ENCODE measurements around the gene PTPRN2. TPM values are rescaled to one million over a fixed set of nuclear protein-coding genes. Genes with fewer than 3 reads are reported as not detected.

PTPRN2 gene
- total RNA-seq, 2 donors from 2014 or later = 26.1 to 55.5 TPM

DNA sequence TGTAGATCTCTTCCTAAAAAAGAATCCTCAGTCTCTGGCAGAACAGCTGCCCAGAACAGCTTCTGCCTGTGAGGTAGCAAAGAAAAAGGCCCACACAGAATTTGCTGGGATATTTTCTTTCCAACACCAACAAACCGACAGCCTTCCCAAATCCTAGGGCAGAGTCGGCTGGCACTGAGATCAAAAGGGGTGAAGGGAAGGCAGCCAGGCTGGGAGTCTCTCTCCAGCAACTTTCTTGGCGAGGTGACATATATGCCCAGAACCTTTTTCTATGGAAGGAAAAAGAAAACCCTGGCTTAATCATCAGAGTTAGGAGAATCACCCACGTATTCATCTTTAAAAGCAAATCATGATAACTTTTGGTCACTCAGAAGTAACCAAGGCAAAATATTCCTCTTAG, 971.2 kb downstream of the PTPRN2 start:
- no peak for TF ChIP-seq POLR2AphosphoS5 (IDR thresholded peaks at IDR 0.05)
- TF ChIP-seq POLR2A (IDR thresholded peaks at IDR 0.05) = no peak
- TF ChIP-seq, protein P1, sequence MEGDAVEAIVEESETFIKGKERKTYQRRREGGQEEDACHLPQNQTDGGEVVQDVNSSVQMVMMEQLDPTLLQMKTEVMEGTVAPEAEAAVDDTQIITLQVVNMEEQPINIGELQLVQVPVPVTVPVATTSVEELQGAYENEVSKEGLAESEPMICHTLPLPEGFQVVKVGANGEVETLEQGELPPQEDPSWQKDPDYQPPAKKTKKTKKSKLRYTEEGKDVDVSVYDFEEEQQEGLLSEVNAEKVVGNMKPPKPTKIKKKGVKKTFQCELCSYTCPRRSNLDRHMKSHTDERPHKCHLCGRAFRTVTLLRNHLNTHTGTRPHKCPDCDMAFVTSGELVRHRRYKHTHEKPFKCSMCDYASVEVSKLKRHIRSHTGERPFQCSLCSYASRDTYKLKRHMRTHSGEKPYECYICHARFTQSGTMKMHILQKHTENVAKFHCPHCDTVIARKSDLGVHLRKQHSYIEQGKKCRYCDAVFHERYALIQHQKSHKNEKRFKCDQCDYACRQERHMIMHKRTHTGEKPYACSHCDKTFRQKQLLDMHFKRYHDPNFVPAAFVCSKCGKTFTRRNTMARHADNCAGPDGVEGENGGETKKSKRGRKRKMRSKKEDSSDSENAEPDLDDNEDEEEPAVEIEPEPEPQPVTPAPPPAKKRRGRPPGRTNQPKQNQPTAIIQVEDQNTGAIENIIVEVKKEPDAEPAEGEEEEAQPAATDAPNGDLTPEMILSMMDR (IDR thresholded peaks at IDR 0.05) = no peak
- 30% methylated on average over 4 of the region's 4 CpGs for WGBS
- intact Hi-C loops (cut with DNase I) = no loop called here
- Histone ChIP-seq H3K4me3 (no peak overlapping the region), H3K9me3 (no peaks in the 10 kb centered on the region), H3K36me3 (no peaks in the 10 kb centered on the region), H3K27me3 (replicated peaks; ENCODE audit: insufficient read depth) (no peaks in the 10 kb centered on the region), H3K27ac (no peak overlapping the region), H3K4me1 (replicated peaks) (no peaks in the 10 kb centered on the region)
- no peak for DNase-seq (ENCODE audit: low spot score)

DNA sequence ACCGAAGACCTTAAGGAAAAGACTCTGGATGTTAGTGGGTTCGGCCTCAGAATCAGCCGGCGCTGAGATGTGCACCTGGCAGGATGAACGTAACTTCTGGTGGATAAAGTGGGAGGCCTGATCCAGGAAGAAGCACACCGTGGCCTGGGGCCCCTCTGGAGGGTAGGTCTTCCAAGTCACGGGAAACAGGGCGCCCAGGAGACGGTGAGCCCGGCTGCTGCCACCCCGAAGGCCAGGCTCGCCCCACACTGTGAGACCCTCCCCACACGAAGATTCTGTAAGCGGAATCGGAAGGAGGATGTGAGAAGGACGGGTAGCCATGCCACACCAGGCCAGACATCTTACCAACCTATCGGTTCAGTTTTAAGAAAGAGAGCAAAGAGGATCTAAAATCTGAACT, 971.8 kb downstream of the PTPRN2 start:
- no peak for DNase-seq (ENCODE audit: low spot score)
- Histone ChIP-seq H3K4me3 (no peak overlapping the region), H3K36me3 (no peaks in the 10 kb centered on the region), H3K27me3 (replicated peaks; ENCODE audit: insufficient read depth) (no peaks in the 10 kb centered on the region), H3K4me1 (replicated peaks) (no peaks in the 10 kb centered on the region), H3K27ac (no peak overlapping the region), H3K9me3 (no peaks in the 10 kb centered on the region)
- intact Hi-C loops (cut with DNase I) = no loop called here
- no peak for TF ChIP-seq POLR2A (IDR thresholded peaks at IDR 0.05)
- TF ChIP-seq, protein P1 (IDR thresholded peaks at IDR 0.05) = no peak
- TF ChIP-seq POLR2AphosphoS5 (IDR thresholded peaks at IDR 0.05) = no peak
- WGBS = 95% methylated on average over 17 of the region's 17 CpGs

DNA sequence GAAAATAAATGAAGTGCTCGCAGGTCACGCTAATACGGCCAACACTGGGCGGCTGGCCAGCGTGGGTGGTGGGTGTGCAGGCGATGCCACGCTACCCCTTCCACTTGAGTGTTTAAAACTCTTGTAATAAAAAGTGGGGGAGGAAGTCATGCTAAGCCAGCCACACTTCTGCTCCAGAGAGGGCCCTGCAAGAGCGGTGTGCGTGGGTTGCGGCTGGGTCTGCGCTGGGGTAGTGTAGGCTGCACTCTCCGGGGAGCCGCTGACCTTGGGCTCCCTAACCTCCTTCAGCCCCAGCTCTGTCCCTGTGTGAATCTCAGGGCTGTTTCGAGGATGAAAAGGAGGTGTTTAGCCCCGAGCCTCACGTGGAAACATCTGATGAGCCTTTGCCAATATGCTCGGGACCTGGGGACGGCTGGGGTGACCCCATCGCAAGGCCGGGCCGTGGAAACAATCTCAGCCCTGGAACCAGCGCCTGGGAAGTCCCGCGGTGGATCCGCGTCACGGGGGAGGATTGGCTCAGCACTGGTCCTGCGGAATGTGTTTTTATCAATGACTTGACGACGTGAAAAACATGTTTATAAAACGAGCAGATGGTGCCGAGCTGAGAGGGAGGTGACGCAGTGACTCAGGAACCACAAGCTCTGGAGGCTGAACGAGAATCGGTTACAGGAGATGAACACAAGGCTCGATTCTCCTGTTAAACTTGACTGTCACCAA, 972.4 kb downstream of the PTPRN2 start:
- TF ChIP-seq POLR2A (IDR thresholded peaks at IDR 0.05) = no peak
- TF ChIP-seq POLR2AphosphoS5 (IDR thresholded peaks at IDR 0.05) = no peak
- TF ChIP-seq, protein P1 (IDR thresholded peaks at IDR 0.05) = no peak
- Histone ChIP-seq H3K9me3 (no peaks in the 10 kb centered on the region), H3K36me3 (no peaks in the 10 kb centered on the region), H3K27ac (no peak overlapping the region), H3K4me3 (no peak overlapping the region), H3K27me3 (replicated peaks; ENCODE audit: insufficient read depth) (no peaks in the 10 kb centered on the region), H3K4me1 (replicated peaks) (no peaks in the 10 kb centered on the region)
- WGBS = 85% methylated on average over 36 of the region's 36 CpGs
- DNase-seq (ENCODE audit: low spot score) = no peak
- intact Hi-C loops (cut with DNase I) = no loop called here

DNA sequence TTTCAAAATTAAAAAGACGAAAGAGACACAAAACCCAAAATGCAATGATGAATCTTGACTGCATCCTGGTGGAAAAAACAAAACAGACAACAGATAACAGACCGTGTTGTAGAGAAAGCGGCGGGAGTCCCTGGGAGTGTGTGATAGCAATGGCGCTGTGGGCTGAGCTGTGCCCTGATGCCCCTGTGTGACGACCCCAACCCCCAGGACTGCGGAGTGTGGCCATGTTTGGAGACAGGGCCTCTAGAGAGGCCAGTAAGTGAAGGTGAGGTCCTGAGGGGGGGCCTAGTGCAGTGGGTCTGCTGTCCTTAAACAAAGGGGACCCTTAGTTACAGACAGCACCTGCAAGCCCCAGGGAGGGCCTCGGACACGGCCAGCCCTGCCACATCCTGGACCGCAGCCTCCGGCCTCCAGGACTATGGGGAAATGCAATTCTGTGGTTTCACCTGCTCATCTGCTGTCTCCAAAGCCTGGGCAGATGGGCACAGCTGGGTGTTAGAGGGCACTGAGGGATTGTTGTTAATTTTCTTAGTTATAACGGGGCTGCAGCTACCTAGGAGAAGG, 973.1 kb downstream of the PTPRN2 start:
- Histone ChIP-seq H3K9me3 (no peaks in the 10 kb centered on the region), H3K4me3 (no peak overlapping the region), H3K27ac (no peak overlapping the region), H3K4me1 (replicated peaks) (no peaks in the 10 kb centered on the region), H3K36me3 (no peaks in the 10 kb centered on the region), H3K27me3 (replicated peaks; ENCODE audit: insufficient read depth) (no peaks in the 10 kb centered on the region)
- intact Hi-C loops (cut with DNase I) = no loop called here
- DNase-seq (ENCODE audit: low spot score) = no peak
- TF ChIP-seq, protein P1 (IDR thresholded peaks at IDR 0.05) = no peak
- TF ChIP-seq POLR2A (IDR thresholded peaks at IDR 0.05) = no peak
- no peak for TF ChIP-seq POLR2AphosphoS5 (IDR thresholded peaks at IDR 0.05)
- WGBS = 92% methylated on average over 12 of the region's 12 CpGs
